CD14-positive monocyte (primary cell): ENCODE results near the gene SYNRG. TPM values are rescaled to one million over a fixed set of nuclear protein-coding genes. Genes with fewer than 3 reads are reported as not detected.

Experiments
- DNase-seq, 3 donors: peaks; one replicate each; pipeline ENCODE4 v3.0.0-alpha.2; 2011 to 2022
- H2AFZ ChIP-seq: 2 replicates; pipeline ENCODE4 v1.6.0; 2012; ENCODE audit warnings: mild to moderate bottlenecking, low read depth, low read length, inconsistent platforms; ENCODE audit not compliant: insufficient read depth, poor library complexity, severe bottlenecking
- H3K27ac ChIP-seq, 2 donors: 1 replicate in 1 of 2; 2 replicates in 1 of 2; pipeline ENCODE4 v1.5.1; 2012 to 2013; ENCODE audit warnings: low read length in 2 of 2, control low read depth in 1 of 2, inconsistent platforms in 1 of 2, low read depth in 1 of 2, mild to moderate bottlenecking in 1 of 2
- H3K27me3 ChIP-seq, 2 donors: one replicate each; pipeline versions ENCODE4 v1.6.0 to v1.6.1; 2011 to 2013; ENCODE audit warnings: low read length in 2 of 2; ENCODE audit not compliant: control insufficient read depth in 2 of 2, insufficient read depth in 2 of 2
- H3K36me3 ChIP-seq, 2 donors: replicated peaks in 1 of 2; 1 replicate in 1 of 2; 2 replicates in 1 of 2; pipeline versions ENCODE4 v1.5.1 to v1.6.1; 2012 to 2013; ENCODE audit warnings: low read length in 2 of 2, control low read depth in 1 of 2, inconsistent platforms in 1 of 2, mild to moderate bottlenecking in 1 of 2; ENCODE audit not compliant: insufficient read depth in 2 of 2, control insufficient read depth in 1 of 2
- H3K4me1 ChIP-seq, 2 donors: 1 replicate in 1 of 2; 2 replicates in 1 of 2; pipeline versions ENCODE4 v1.5.1 to v1.6.1; 2012 to 2013; ENCODE audit warnings: low read length in 2 of 2, control low read depth in 1 of 2, inconsistent platforms in 1 of 2, mild to moderate bottlenecking in 1 of 2, moderate library complexity in 1 of 2; ENCODE audit not compliant: insufficient read depth in 2 of 2, control insufficient read depth in 1 of 2
- H3K4me2 ChIP-seq: replicated peaks from 2 replicates; pipeline ENCODE3; 2012; ENCODE audit warnings: low read length, moderate library complexity, mild to moderate bottlenecking; ENCODE audit not compliant: poor library complexity, severe bottlenecking; ENCODE audit errors: extremely low read depth
- H3K4me3 ChIP-seq, 3 experiments: fragments of 200-600 bp in 1 of 3; sonication (generic) in 1 of 3; replicated peaks in 1 of 3; 1 replicate in 2 of 3; 2 replicates in 1 of 3; pipeline ENCODE4 v1.5.1; 2011 to 2013; ENCODE audit warnings: low read length in 3 of 3, mild to moderate bottlenecking in 3 of 3, control low read depth in 2 of 3, low read depth in 2 of 3, inconsistent platforms in 1 of 3, moderate library complexity in 1 of 3
- H3K79me2 ChIP-seq: 2 replicates; pipeline ENCODE4 v1.6.0; 2012; ENCODE audit warnings: mild to moderate bottlenecking, control low read depth, inconsistent platforms, low read length, moderate library complexity; ENCODE audit not compliant: insufficient read depth
- H3K9ac ChIP-seq: 2 replicates; pipeline ENCODE4 v1.6.0; 2017; ENCODE audit warnings: low read length, mild to moderate bottlenecking; ENCODE audit not compliant: insufficient read depth, poor library complexity, severe bottlenecking
- H3K9me3 ChIP-seq, 2 donors: replicated peaks in 1 of 2; 1 replicate in 1 of 2; 2 replicates in 1 of 2; pipeline versions ENCODE4 v1.5.1 to v1.6.1; 2012 to 2013; ENCODE audit warnings: low read length in 2 of 2, control low read depth in 1 of 2; ENCODE audit not compliant: control insufficient read depth in 1 of 2, insufficient read depth in 1 of 2
- H4K20me1 ChIP-seq: 2 replicates; pipeline ENCODE4 v1.6.0; 2012; ENCODE audit warnings: mild to moderate bottlenecking, low read length, control low read depth, moderate library complexity; ENCODE audit not compliant: insufficient read depth
- H3K27ac Mint-ChIP-seq, 7 donors: one replicate each; pipeline ENCODE4 v1.8.0; 2020; ENCODE audit warnings: mild to moderate bottlenecking in 7 of 7, mixed read lengths in 7 of 7, moderate library complexity in 6 of 7, inconsistent platforms in 2 of 7
- H3K27me3 Mint-ChIP-seq, 3 donors: one replicate each; pipeline ENCODE4 v1.8.0; 2021 to 2022; ENCODE audit warnings: low read depth in 3 of 3, mild to moderate bottlenecking in 3 of 3, mixed read lengths in 3 of 3, moderate library complexity in 3 of 3, inconsistent platforms in 1 of 3
- H3K36me3 Mint-ChIP-seq, 2 donors: one replicate each; pipeline ENCODE4 v1.8.0; 2020; ENCODE audit warnings: mixed read lengths in 2 of 2, inconsistent platforms in 1 of 2, mild to moderate bottlenecking in 1 of 2
- H3K4me1 Mint-ChIP-seq: one replicate; pipeline ENCODE4 v1.8.0; 2020; ENCODE audit warnings: mild to moderate bottlenecking, mixed read lengths
- H3K4me3 Mint-ChIP-seq, 2 donors: one replicate each; pipeline ENCODE4 v1.8.0; 2020; ENCODE audit warnings: mild to moderate bottlenecking in 2 of 2, mixed read lengths in 2 of 2, moderate library complexity in 1 of 2
- H3K9me3 Mint-ChIP-seq, 7 donors: one replicate each; pipeline ENCODE4 v1.8.0; 2020 to 2022; ENCODE audit warnings: mixed read lengths in 7 of 7, mild to moderate bottlenecking in 6 of 7, moderate library complexity in 6 of 7, inconsistent platforms in 2 of 7
- CTCF ChIP-seq: fragments of 200-600 bp; IDR thresholded peaks from one replicate; pipeline ENCODE4 v1.8.0; 2022; ENCODE audit warnings: antibody characterized with exemption, mild to moderate bottlenecking
- WGBS: methylation state at CpG from one replicate; pipeline ENCODE4 v1.1.5; 2013; ENCODE audit warnings: missing lambda C conversion rate; ENCODE audit not compliant: insufficient coverage; 5-methylcytosine and 5-hydroxymethylcytosine counted together
- intact Hi-C, 2 donors: fragments of 100-400 bp; cut with micrococcal nuclease; formaldehyde crosslinking; loops; one replicate each; pipeline versions ENCODE4 v1.15.0 to v1.15.1; 2023
- polyA minus RNA-seq: library from RNA; depleted of rRNA, polyadenylated mRNA; stranded (reverse); fragments of >200 nt; gene quantifications from 2 replicates; pipeline ENCODE4 v1.2.3, GENCODE V29; 2012
- polyA plus RNA-seq, 3 donors: library from polyadenylated mRNA; depleted of rRNA in 1 of 3; unstranded in 2 of 3; stranded (reverse) in 1 of 3; fragments of 300-500 nt in 2 of 3; fragments of >200 nt in 1 of 3; fragmentation: Illumina TruSeq in 2 of 3; gene quantifications; 1 replicate in 2 of 3; 2 replicates in 1 of 3; pipeline ENCODE4 v1.2.3, GENCODE V29; 2012 to 2021
- total RNA-seq, 12 experiments: library from RNA in 1 of 12; stranded (reverse) in 1 of 12; fragments of 120-200 nt in 1 of 12; gene quantifications; one replicate each; pipeline ENCODE4 v1.2.4 and lab custom pipeline; 2013 to 2026; ENCODE audit warnings: mixed read lengths in 6 of 12, inconsistent platforms in 1 of 12

SYNRG gene
- 14.2 TPM for total RNA-seq (2013)
- polyA plus RNA-seq = 10 to 100 TPM; 13.1 to 17.5 (median 16.9) TPM
- 8.3 and 13.5 TPM in 2 replicates for polyA minus RNA-seq
- 26.3 to 85.8 (median 39.8) reads per million in 11 experiments for total RNA-seq (lab: John Stamatoyannopoulos, UW)

DNA sequence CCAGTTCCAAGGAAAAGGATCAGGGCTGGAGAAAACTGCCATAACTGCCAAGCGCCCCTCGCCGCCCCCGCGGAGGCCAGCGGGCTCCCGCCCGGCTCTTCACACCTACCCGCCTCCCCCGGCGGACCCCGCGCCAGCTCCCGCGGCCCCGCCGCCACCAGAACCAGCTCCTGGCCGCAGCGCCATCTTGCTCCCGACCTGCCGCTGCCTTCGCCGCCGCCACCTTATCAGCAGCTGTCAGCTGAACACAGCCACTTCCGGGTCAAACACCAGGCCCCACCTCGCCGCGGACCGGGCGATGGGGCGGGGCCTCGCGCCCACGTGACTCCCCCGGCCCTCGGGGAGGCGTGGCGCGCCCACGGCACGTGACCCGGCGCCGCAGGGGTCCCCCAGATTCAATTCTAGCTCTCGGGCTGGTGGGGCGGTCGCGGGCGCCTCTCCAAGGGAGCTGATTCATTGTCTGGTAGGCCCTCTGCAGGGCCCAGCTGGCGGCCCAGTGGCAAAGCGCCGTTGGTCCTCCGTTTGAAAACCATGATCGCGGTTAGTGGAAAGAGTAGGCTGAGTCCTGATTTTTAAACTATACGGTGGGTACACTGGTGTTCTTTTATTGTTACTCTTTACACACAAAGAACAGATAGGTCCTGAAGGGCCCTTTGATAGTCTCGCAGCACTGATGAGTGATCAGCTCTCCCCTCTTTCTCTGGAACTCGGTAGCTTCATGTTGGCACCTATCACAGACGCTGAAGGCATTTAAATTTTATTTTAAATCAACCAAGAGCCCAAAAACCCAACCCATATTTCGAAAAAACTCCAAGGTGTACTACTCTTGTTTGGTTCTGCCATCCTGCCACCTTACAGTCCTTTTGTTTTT is at the start of gene SYNRG:
SYNRG (minus strand) TSS at position 249 of the 871 bp plus-strand sequence; CDS start at position 186, 63 bp downstream.
- Mint-ChIP-seq H3K9me3 (no peaks in the 10 kb centered on the region), H3K36me3 (peaks cover 18 to 19% of the 10 kb centered on the region in 2 donors), H3K27me3 (no peaks in the 10 kb centered on the region), H3K4me1 (peaks cover 31% of the 10 kb centered on the region), H3K4me3 (peak within 1 kb of the TSS; percentile 88 to 91), H3K27ac (peak within 1 kb of the TSS; percentile 76 to 95 (median 91))
- peak; percentile 91 to 94 (median 93) for DNase-seq
- intact Hi-C loops = no loop called here
- peak within 1 kb of the TSS; percentile 86 to 95 (median 94) for H3K4me3 ChIP-seq
- peaks cover 9 to 32% of the 10 kb centered on the region in 2 donors for H3K36me3 ChIP-seq
- H2AFZ ChIP-seq = peak within 1 kb of the TSS; percentile 94
- peaks cover 33% of the 10 kb centered on the region for H4K20me1 ChIP-seq
- H3K4me2 ChIP-seq = peak within 1 kb of the TSS; percentile 87
- no peaks in the 10 kb centered on the region for H3K9me3 ChIP-seq
- WGBS = under 1% methylated on average over 54 of the region's 60 CpGs
- TF ChIP-seq CTCF = peak; percentile 23
- peaks cover 24 to 39% of the 10 kb centered on the region in 2 donors for H3K4me1 ChIP-seq
- peaks cover 47% of the 10 kb centered on the region for H3K79me2 ChIP-seq
- peak within 1 kb of the TSS; percentile 62 to 86 for H3K27ac ChIP-seq
- no peaks in the 10 kb centered on the region for H3K27me3 ChIP-seq
- H3K9ac ChIP-seq = peak within 1 kb of the TSS; percentile 96

DNA sequence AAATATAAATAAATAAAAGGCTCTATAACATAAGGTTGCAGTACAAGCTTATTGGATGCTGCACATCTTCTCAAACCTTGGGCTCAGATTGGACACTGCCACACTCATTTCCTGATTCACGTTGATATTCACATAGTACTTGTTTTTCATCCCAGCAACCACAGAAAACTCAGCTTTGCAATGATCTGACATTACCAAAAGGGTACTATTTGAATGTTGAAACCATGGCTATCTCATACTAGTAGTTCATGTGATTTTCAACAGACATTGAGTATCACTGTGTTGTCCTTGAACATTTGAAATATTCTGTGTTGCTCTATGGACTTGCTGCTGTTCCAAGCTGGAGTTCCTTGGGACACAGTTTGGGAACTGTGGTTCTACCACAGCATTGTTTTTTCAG is 48.0 kb upstream of the SYNRG start:
- Histone ChIP-seq H3K4me1 (no peaks in the 10 kb centered on the region), H3K4me2 (no peak overlapping the region), H3K36me3 (no peaks in the 10 kb centered on the region), H3K4me3 (no peak overlapping the region), H3K79me2 (no peaks in the 10 kb centered on the region), H3K27me3 (peaks cover 0 to 3% of the 10 kb centered on the region in 2 donors), H3K27ac (no peak overlapping the region), H4K20me1 (no peaks in the 10 kb centered on the region), H2AFZ (no peak overlapping the region), H3K9ac (no peak overlapping the region), H3K9me3 (no peaks in the 10 kb centered on the region)
- intact Hi-C loops = no loop called here
- Mint-ChIP-seq H3K36me3 (no peaks in the 10 kb centered on the region), H3K4me1 (no peaks in the 10 kb centered on the region), H3K27me3 (peaks cover 5 to 13% (median 7%) of the 10 kb centered on the region in 3 donors), H3K27ac (no peak overlapping the region), H3K9me3 (no peaks in the 10 kb centered on the region), H3K4me3 (no peak overlapping the region)
- WGBS = no CpG with 5 or more reads among the region's 1 CpG
- DNase-seq = no peak
- no peak for TF ChIP-seq CTCF
